ENCODE results near the gene PSMB3.

Gene PSMB3

GRCh38 chr17:38705523-38705802, 47.1 kb upstream of the PSMB3 start:
- Histone ChIP-seq H3K36me3 (ENCODE audit: low read depth) (peaks cover 22% of the 10 kb centered on the region), H3K27ac (ENCODE audit: poor library complexity, severe bottlenecking) (peak overlapping the region; percentile 78), H3K4me3 (ENCODE audit: severe bottlenecking) (peak overlapping the region; percentile 54), H3K4me1 (ENCODE audit: insufficient read depth, poor library complexity, severe bottlenecking) (no peaks in the 10 kb centered on the region), H3K27me3 (ENCODE audit: insufficient read depth, poor library complexity, severe bottlenecking) (no peaks in the 10 kb centered on the region), H3K9me3 (ENCODE audit: severe bottlenecking) (no peaks in the 10 kb centered on the region)
- TF ChIP-seq CTCF (IDR thresholded peaks at IDR 0.05; ENCODE audit: poor library complexity, severe bottlenecking): no peak
- DNase-seq (ENCODE audit: low spot score) (no peak), ATAC-seq (ENCODE audit: low read depth) (no peak)

GRCh38 chr17:38705803-38706504, 46.6 kb upstream of the PSMB3 start:
- H3K4me1 ChIP-seq (ENCODE audit: insufficient read depth, poor library complexity, severe bottlenecking): no peaks in the 10 kb centered on the region
- no peak for TF ChIP-seq CTCF (IDR thresholded peaks at IDR 0.05; ENCODE audit: poor library complexity, severe bottlenecking)
- peak overlapping the region; percentile 78 for H3K27ac ChIP-seq (ENCODE audit: poor library complexity, severe bottlenecking)
- no peaks in the 10 kb centered on the region for H3K27me3 ChIP-seq (ENCODE audit: insufficient read depth, poor library complexity, severe bottlenecking)
- H3K9me3 ChIP-seq (ENCODE audit: severe bottlenecking): no peaks in the 10 kb centered on the region
- DNase-seq (ENCODE audit: low spot score): no peak
- peak overlapping the region; percentile 54 for H3K4me3 ChIP-seq (ENCODE audit: severe bottlenecking)
- peak; percentile 18; the same call in 2 of the 3 replicates for ATAC-seq (ENCODE audit: low read depth)
- H3K36me3 ChIP-seq (ENCODE audit: low read depth): peaks cover 22% of the 10 kb centered on the region

- H3K4me3 ChIP-seq (ENCODE audit: severe bottlenecking): peak overlapping the region; percentile 54
- no peaks in the 10 kb centered on the region for H3K9me3 ChIP-seq (ENCODE audit: severe bottlenecking)
- H3K27ac ChIP-seq (ENCODE audit: poor library complexity, severe bottlenecking): peak overlapping the region; percentile 78
- DNase-seq (ENCODE audit: low spot score): no peak
- H3K36me3 ChIP-seq (ENCODE audit: low read depth): peaks cover 22% of the 10 kb centered on the region
- H3K27me3 ChIP-seq (ENCODE audit: insufficient read depth, poor library complexity, severe bottlenecking): no peaks in the 10 kb centered on the region
- TF ChIP-seq CTCF (IDR thresholded peaks at IDR 0.05; ENCODE audit: poor library complexity, severe bottlenecking): no peak
- H3K4me1 ChIP-seq (ENCODE audit: insufficient read depth, poor library complexity, severe bottlenecking): no peaks in the 10 kb centered on the region
- no peak for ATAC-seq (ENCODE audit: low read depth)
Measured at GRCh38 chr17:38706505-38707216, 45.9 kb upstream of the PSMB3 start.

- H3K36me3 ChIP-seq (ENCODE audit: low read depth): peaks cover 29% of the 10 kb centered on the region
- H3K27ac ChIP-seq (ENCODE audit: poor library complexity, severe bottlenecking): no peak overlapping the region
- no peak for TF ChIP-seq CTCF (IDR thresholded peaks at IDR 0.05; ENCODE audit: poor library complexity, severe bottlenecking)
- H3K4me3 ChIP-seq (ENCODE audit: severe bottlenecking): no peak overlapping the region
- no peaks in the 10 kb centered on the region for H3K4me1 ChIP-seq (ENCODE audit: insufficient read depth, poor library complexity, severe bottlenecking)
- no peaks in the 10 kb centered on the region for H3K9me3 ChIP-seq (ENCODE audit: severe bottlenecking)
- H3K27me3 ChIP-seq (ENCODE audit: insufficient read depth, poor library complexity, severe bottlenecking): no peaks in the 10 kb centered on the region
- DNase-seq (ENCODE audit: low spot score) (no peak), ATAC-seq (ENCODE audit: low read depth) (no peak)
Measured at GRCh38 chr17:38707678-38708351, 44.7 kb upstream of the PSMB3 start.

Measured in RWPE2 (cell line).